Uterus (tissue), 2 donors: Measurements from ENCODE around the gene GNG12.

Source experiments
- POLR2A ChIP-seq, 2 donors: fragments of 450-650 bp; IDR thresholded peaks; one replicate each; pipeline ENCODE4 v1.6.1; 2016; ENCODE audit warnings: antibody characterized with exemption in 2 of 2, mild to moderate bottlenecking in 1 of 2, moderate library complexity in 1 of 2
- TF ChIP-seq, protein P1 (sequence below), 4 experiments: fragments of 200-600 bp in 2 of 4; fragments of 450-650 bp in 2 of 4; sonication (generic) in 2 of 4; IDR thresholded peaks; one replicate each; pipeline ENCODE4 v1.5.1; 2016 to 2019; ENCODE audit warnings: antibody characterized with exemption in 4 of 4, mild to moderate bottlenecking in 2 of 4, moderate library complexity in 1 of 4

DNA sequence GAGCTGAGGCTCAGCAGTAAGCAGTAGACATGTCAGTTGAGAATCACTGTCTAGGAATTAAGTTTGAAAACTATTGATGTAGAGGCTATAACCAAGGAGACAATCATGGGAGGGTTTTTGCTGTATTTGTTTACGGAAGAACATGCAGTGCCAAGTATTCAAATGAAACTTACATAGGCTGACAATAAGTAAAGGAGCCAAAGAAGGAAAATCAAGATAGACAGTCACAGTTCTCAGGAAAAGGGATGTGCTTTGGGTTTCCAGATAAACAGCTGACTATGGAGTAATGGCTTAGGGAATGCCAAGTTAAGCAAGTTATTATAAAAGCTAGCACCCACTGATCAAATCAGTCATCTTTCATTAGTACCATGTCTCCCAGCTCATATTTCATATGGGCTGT is 21.5 kb downstream of the GNG12 start:
- TF ChIP-seq, protein P1, sequence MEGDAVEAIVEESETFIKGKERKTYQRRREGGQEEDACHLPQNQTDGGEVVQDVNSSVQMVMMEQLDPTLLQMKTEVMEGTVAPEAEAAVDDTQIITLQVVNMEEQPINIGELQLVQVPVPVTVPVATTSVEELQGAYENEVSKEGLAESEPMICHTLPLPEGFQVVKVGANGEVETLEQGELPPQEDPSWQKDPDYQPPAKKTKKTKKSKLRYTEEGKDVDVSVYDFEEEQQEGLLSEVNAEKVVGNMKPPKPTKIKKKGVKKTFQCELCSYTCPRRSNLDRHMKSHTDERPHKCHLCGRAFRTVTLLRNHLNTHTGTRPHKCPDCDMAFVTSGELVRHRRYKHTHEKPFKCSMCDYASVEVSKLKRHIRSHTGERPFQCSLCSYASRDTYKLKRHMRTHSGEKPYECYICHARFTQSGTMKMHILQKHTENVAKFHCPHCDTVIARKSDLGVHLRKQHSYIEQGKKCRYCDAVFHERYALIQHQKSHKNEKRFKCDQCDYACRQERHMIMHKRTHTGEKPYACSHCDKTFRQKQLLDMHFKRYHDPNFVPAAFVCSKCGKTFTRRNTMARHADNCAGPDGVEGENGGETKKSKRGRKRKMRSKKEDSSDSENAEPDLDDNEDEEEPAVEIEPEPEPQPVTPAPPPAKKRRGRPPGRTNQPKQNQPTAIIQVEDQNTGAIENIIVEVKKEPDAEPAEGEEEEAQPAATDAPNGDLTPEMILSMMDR (IDR thresholded peaks at IDR 0.05): no peak
- TF ChIP-seq POLR2A (IDR thresholded peaks at IDR 0.05): no peak
